ENCODE measurements around the gene ARMC7. TPM values are rescaled to one million over a fixed set of nuclear protein-coding genes. Genes with fewer than 3 reads are reported as not detected.

ARMC7 gene
- total and polyA plus RNA-seq, 2 of the 13 experiments (the other 11 are each of a cell fraction or from before 2014, with no cell fraction given): 3.9 to 4.2 TPM

DNA sequence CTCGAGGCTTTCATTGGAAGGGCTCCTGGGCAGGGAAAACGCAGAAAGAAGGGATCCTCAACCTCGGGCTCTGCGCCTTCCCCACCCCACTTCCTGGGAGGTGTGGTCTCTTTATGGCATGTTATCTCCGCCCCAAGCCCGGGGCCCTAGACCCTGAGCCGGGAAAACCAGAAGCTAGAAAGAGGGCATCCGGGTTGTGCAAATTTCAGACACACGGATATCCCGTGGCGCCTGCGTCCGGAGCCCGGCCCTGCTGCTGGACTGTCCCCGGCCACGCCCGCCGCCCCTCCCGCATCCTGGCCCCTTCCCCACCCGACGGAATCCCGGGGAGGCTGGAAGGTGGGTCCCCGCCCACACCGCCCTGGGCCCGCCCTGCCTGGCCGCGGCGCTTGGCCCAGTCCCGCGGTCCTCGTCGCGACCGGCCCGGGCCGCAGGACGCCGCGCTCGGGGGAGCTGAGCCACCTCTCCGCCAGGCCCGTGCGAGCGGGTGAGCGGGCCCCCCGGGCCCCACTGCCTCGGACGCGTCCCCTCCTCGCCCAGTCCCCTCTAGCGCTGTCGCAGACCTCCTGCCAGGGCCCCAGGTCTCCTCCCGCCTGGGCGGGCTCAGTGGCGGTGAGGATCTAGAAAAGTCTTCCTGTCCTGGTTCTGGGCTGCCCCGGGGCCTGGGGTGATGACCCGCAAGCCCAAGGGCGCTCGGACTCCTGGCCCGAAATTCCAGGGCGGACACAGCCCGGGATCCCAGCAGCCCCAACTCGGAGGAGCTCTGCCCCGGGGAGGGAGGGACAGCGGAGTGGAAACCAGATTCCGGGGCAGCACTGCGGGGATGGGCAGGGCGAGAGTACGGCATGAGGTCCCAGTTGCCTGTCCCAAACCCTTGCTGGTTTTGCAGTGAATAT lies 22.0 kb upstream of the ARMC7 start, which contains the start of gene SLC16A5 (continued):
- TF ChIP-seq KLF13 (CRISPR knock-in tag; IDR thresholded peaks at IDR 0.05) (no peak), MATR3 (CRISPR knock-in tag; IDR thresholded peaks at IDR 0.05) (no peak), RARA (CRISPR knock-in tag; IDR thresholded peaks at IDR 0.05) (peak; percentile 73), HCFC1 (IDR thresholded peaks at IDR 0.05; ENCODE audit: low read depth, low read length) (no peak), ZNF235 (CRISPR knock-in tag; IDR thresholded peaks at IDR 0.05; ENCODE audit: borderline replicate concordance) (no peak), SMARCE1 (IDR thresholded peaks at IDR 0.05; ENCODE audit: borderline replicate concordance) (no peak), ZSCAN25 (CRISPR knock-in tag; IDR thresholded peaks at IDR 0.05) (no peak), TCF12 (IDR thresholded peaks at IDR 0.05) (no peak), TCF12 (CRISPR knock-in tag; IDR thresholded peaks at IDR 0.05) (no peak), SIX4 (CRISPR knock-in tag; IDR thresholded peaks at IDR 0.05) (no peak), HDAC2 (CRISPR knock-in tag; IDR thresholded peaks at IDR 0.05) (peak; percentile 66), MXI1 (IDR thresholded peaks at IDR 0.05; ENCODE audit: borderline replicate concordance, low read depth, low read length) (peak; percentile 32; the same call in 1 of the 3 replicates), ZNF230 (CRISPR knock-in tag; IDR thresholded peaks at IDR 0.05) (peak; percentile 16; the same call in 1 of the 2 replicates), FOXC1 (CRISPR knock-in tag; IDR thresholded peaks at IDR 0.05; ENCODE audit: borderline replicate concordance) (no peak; the same call in 1 of the 2 replicates), GATAD2A (CRISPR knock-in tag; IDR thresholded peaks at IDR 0.05) (peak; percentile 70; the same call in 1 of the 2 replicates), ZNF225 (CRISPR knock-in tag; IDR thresholded peaks at IDR 0.05) (no peak), SOX13 (IDR thresholded peaks at IDR 0.05) (peak; percentile 37; the same call in 1 of the 2 replicates), SOX13 (CRISPR knock-in tag; conservative IDR thresholded peaks at IDR 0.05 in 1 of 2, IDR thresholded peaks at IDR 0.05 in 1 of 2) (peak in 1 of 2 experiments; percentile 54; a peak in 1 of 4 replicates), CHD2 (IDR thresholded peaks at IDR 0.05; ENCODE audit: low read depth, low read length) (no peak), CC2D1A (CRISPR knock-in tag; IDR thresholded peaks at IDR 0.05) (peak; percentile 16; the same call in 1 of the 2 replicates), ZNF24 (IDR thresholded peaks at IDR 0.05) (no peak), ZNF10 (CRISPR knock-in tag; IDR thresholded peaks at IDR 0.05; ENCODE audit: borderline replicate concordance, low read depth) (no peak)
- TF ChIP-seq, protein P1, sequence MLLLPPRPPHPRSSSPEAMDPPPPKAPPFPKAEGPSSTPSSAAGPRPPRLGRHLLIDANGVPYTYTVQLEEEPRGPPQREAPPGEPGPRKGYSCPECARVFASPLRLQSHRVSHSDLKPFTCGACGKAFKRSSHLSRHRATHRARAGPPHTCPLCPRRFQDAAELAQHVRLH (CRISPR knock-in tag; IDR thresholded peaks at IDR 0.05; ENCODE audit: borderline replicate concordance, low read depth): no peak; the same call in 1 of the 2 replicates
- TF ChIP-seq, protein P2, sequence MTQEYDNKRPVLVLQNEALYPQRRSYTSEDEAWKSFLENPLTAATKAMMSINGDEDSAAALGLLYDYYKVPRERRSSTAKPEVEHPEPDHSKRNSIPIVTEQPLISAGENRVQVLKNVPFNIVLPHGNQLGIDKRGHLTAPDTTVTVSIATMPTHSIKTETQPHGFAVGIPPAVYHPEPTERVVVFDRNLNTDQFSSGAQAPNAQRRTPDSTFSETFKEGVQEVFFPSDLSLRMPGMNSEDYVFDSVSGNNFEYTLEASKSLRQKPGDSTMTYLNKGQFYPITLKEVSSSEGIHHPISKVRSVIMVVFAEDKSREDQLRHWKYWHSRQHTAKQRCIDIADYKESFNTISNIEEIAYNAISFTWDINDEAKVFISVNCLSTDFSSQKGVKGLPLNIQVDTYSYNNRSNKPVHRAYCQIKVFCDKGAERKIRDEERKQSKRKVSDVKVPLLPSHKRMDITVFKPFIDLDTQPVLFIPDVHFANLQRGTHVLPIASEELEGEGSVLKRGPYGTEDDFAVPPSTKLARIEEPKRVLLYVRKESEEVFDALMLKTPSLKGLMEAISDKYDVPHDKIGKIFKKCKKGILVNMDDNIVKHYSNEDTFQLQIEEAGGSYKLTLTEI (CRISPR knock-in tag; conservative IDR thresholded peaks at IDR 0.05): no peak
- TF ChIP-seq, protein P3, sequence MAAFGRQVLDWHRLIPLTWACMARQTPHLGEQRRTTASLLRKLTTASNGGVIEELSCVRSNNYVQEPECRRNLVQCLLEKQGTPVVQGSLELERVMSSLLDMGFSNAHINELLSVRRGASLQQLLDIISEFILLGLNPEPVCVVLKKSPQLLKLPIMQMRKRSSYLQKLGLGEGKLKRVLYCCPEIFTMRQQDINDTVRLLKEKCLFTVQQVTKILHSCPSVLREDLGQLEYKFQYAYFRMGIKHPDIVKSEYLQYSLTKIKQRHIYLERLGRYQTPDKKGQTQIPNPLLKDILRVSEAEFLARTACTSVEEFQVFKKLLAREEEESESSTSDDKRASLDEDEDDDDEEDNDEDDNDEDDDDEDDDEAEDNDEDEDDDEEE (CRISPR knock-in tag; IDR thresholded peaks at IDR 0.05): no peak
- TF ChIP-seq, protein P4, sequence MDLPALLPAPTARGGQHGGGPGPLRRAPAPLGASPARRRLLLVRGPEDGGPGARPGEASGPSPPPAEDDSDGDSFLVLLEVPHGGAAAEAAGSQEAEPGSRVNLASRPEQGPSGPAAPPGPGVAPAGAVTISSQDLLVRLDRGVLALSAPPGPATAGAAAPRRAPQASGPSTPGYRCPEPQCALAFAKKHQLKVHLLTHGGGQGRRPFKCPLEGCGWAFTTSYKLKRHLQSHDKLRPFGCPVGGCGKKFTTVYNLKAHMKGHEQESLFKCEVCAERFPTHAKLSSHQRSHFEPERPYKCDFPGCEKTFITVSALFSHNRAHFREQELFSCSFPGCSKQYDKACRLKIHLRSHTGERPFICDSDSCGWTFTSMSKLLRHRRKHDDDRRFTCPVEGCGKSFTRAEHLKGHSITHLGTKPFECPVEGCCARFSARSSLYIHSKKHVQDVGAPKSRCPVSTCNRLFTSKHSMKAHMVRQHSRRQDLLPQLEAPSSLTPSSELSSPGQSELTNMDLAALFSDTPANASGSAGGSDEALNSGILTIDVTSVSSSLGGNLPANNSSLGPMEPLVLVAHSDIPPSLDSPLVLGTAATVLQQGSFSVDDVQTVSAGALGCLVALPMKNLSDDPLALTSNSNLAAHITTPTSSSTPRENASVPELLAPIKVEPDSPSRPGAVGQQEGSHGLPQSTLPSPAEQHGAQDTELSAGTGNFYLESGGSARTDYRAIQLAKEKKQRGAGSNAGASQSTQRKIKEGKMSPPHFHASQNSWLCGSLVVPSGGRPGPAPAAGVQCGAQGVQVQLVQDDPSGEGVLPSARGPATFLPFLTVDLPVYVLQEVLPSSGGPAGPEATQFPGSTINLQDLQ (CRISPR knock-in tag; IDR thresholded peaks at IDR 0.05): no peak
